ENCODE measurements around the gene DENND1A.
"Not testable (repeated sequence)": the region's sequence is repeated elsewhere in the genome, so short reads cannot be mapped to it uniquely, and the experiment has no call there.

The DENND1A gene

GRCh38 chr9:123637606-123637944, 292.4 kb downstream of the DENND1A start:
- no peaks in the 10 kb centered on the region for H3K27me3 ChIP-seq (ENCODE audit: control insufficient read depth, insufficient read depth, low read length)
- H3K9ac ChIP-seq (ENCODE audit: low read depth, low read length): no peak overlapping the region
- H3K4me3 ChIP-seq (ENCODE audit: low read depth, low read length): no peak overlapping the region
- no peaks in the 10 kb centered on the region for H3K9me3 ChIP-seq (ENCODE audit: control insufficient read depth, insufficient read depth, low read length)
- H3K36me3 ChIP-seq (ENCODE audit: control insufficient read depth, insufficient read depth, low read length): no peaks in the 10 kb centered on the region
- H3K4me1 ChIP-seq (ENCODE audit: control insufficient read depth, insufficient read depth, low read length): peaks cover 2% of the 10 kb centered on the region; the same call in 1 of the 2 replicates
- no peak overlapping the region for H3K27ac ChIP-seq (ENCODE audit: low read depth, low read length)

- not testable (repeated sequence) for H3K27ac ChIP-seq (ENCODE audit: low read depth, low read length); H3K27me3 ChIP-seq (ENCODE audit: control insufficient read depth, insufficient read depth, low read length); H3K9ac ChIP-seq (ENCODE audit: low read depth, low read length); H3K4me1 ChIP-seq (ENCODE audit: control insufficient read depth, insufficient read depth, low read length); H3K36me3 ChIP-seq (ENCODE audit: control insufficient read depth, insufficient read depth, low read length); H3K4me3 ChIP-seq (ENCODE audit: low read depth, low read length); H3K9me3 ChIP-seq (ENCODE audit: control insufficient read depth, insufficient read depth, low read length)
Observed at GRCh38 chr9:123636805-123637204, 293.1 kb downstream of the DENND1A start.

GRCh38 chr9:123631862-123632261, 298.1 kb downstream of the DENND1A start:
- no peaks in the 10 kb centered on the region for H3K27me3 ChIP-seq (ENCODE audit: control insufficient read depth, insufficient read depth, low read length)
- H3K4me1 ChIP-seq (ENCODE audit: control insufficient read depth, insufficient read depth, low read length): no peaks in the 10 kb centered on the region
- H3K4me3 ChIP-seq (ENCODE audit: low read depth, low read length): no peak overlapping the region
- H3K9me3 ChIP-seq (ENCODE audit: control insufficient read depth, insufficient read depth, low read length): no peaks in the 10 kb centered on the region
- no peaks in the 10 kb centered on the region for H3K36me3 ChIP-seq (ENCODE audit: control insufficient read depth, insufficient read depth, low read length)
- no peak overlapping the region for H3K27ac ChIP-seq (ENCODE audit: low read depth, low read length)
- no peak overlapping the region for H3K9ac ChIP-seq (ENCODE audit: low read depth, low read length)

- no peak overlapping the region for H3K9ac ChIP-seq (ENCODE audit: low read depth, low read length)
- no peaks in the 10 kb centered on the region for H3K9me3 ChIP-seq (ENCODE audit: control insufficient read depth, insufficient read depth, low read length)
Observed at GRCh38 chr9:123630233-123630632, 299.7 kb downstream of the DENND1A start.

GRCh38 chr9:123629531-123629930, 300.4 kb downstream of the DENND1A start:
- H3K27ac ChIP-seq (ENCODE audit: low read depth, low read length): no peak overlapping the region

More at GRCh38 chr9:123630233-123630632, 299.7 kb downstream of the DENND1A start:
- Histone ChIP-seq H3K27me3 (ENCODE audit: control insufficient read depth, insufficient read depth, low read length) (no peaks in the 10 kb centered on the region), H3K4me1 (ENCODE audit: control insufficient read depth, insufficient read depth, low read length) (no peaks in the 10 kb centered on the region), H3K27ac (ENCODE audit: low read depth, low read length) (no peak overlapping the region), H3K4me3 (ENCODE audit: low read depth, low read length) (no peak overlapping the region), H3K36me3 (ENCODE audit: control insufficient read depth, insufficient read depth, low read length) (no peaks in the 10 kb centered on the region)

GRCh38 chr9:123622711-123623241, 307.1 kb downstream of the DENND1A start:
- H3K36me3 ChIP-seq (ENCODE audit: control insufficient read depth, insufficient read depth, low read length): no peaks in the 10 kb centered on the region
- H3K9me3 ChIP-seq (ENCODE audit: control insufficient read depth, insufficient read depth, low read length): no peaks in the 10 kb centered on the region
- no peaks in the 10 kb centered on the region; the same call in 1 of the 2 replicates for H3K27me3 ChIP-seq (ENCODE audit: control insufficient read depth, insufficient read depth, low read length)
- H3K4me1 ChIP-seq (ENCODE audit: control insufficient read depth, insufficient read depth, low read length): peaks cover 17% of the 10 kb centered on the region
- H3K27ac ChIP-seq (ENCODE audit: low read depth, low read length): no peak overlapping the region
- no peak overlapping the region for H3K4me3 ChIP-seq (ENCODE audit: low read depth, low read length)
- H3K9ac ChIP-seq (ENCODE audit: low read depth, low read length): no peak overlapping the region

More at GRCh38 chr9:123629531-123629930, 300.4 kb downstream of the DENND1A start:
- Histone ChIP-seq H3K36me3 (ENCODE audit: control insufficient read depth, insufficient read depth, low read length) (no peaks in the 10 kb centered on the region), H3K4me1 (ENCODE audit: control insufficient read depth, insufficient read depth, low read length) (peaks cover under 1% of the 10 kb centered on the region; the same call in 1 of the 2 replicates), H3K9ac (ENCODE audit: low read depth, low read length) (no peak overlapping the region), H3K9me3 (ENCODE audit: control insufficient read depth, insufficient read depth, low read length) (no peaks in the 10 kb centered on the region), H3K4me3 (ENCODE audit: low read depth, low read length) (no peak overlapping the region), H3K27me3 (ENCODE audit: control insufficient read depth, insufficient read depth, low read length) (no peaks in the 10 kb centered on the region)

- Histone ChIP-seq H3K9ac (ENCODE audit: low read depth, low read length) (no peak overlapping the region), H3K27me3 (ENCODE audit: control insufficient read depth, insufficient read depth, low read length) (no peaks in the 10 kb centered on the region; the same call in 1 of the 2 replicates), H3K36me3 (ENCODE audit: control insufficient read depth, insufficient read depth, low read length) (no peaks in the 10 kb centered on the region), H3K27ac (ENCODE audit: low read depth, low read length) (no peak overlapping the region), H3K4me3 (ENCODE audit: low read depth, low read length) (no peak overlapping the region), H3K4me1 (ENCODE audit: control insufficient read depth, insufficient read depth, low read length) (peaks cover 32% of the 10 kb centered on the region), H3K9me3 (ENCODE audit: control insufficient read depth, insufficient read depth, low read length) (no peaks in the 10 kb centered on the region)
Observed at GRCh38 chr9:123620239-123620638, 309.7 kb downstream of the DENND1A start.

GRCh38 chr9:123617952-123618678, 311.8 kb downstream of the DENND1A start:
- Histone ChIP-seq H3K27me3 (ENCODE audit: control insufficient read depth, insufficient read depth, low read length) (peaks cover 2% of the 10 kb centered on the region; the same call in 1 of the 2 replicates), H3K9me3 (ENCODE audit: control insufficient read depth, insufficient read depth, low read length) (no peaks in the 10 kb centered on the region), H3K4me1 (ENCODE audit: control insufficient read depth, insufficient read depth, low read length) (peaks cover 31% of the 10 kb centered on the region), H3K27ac (ENCODE audit: low read depth, low read length) (no peak overlapping the region), H3K4me3 (ENCODE audit: low read depth, low read length) (no peak overlapping the region), H3K9ac (ENCODE audit: low read depth, low read length) (no peak overlapping the region), H3K36me3 (ENCODE audit: control insufficient read depth, insufficient read depth, low read length) (no peaks in the 10 kb centered on the region)

- peaks cover 2% of the 10 kb centered on the region; the same call in 1 of the 2 replicates for H3K27me3 ChIP-seq (ENCODE audit: control insufficient read depth, insufficient read depth, low read length)
- H3K27ac ChIP-seq (ENCODE audit: low read depth, low read length): no peak overlapping the region
- peaks cover 24% of the 10 kb centered on the region for H3K4me1 ChIP-seq (ENCODE audit: control insufficient read depth, insufficient read depth, low read length)
- no peak overlapping the region for H3K9ac ChIP-seq (ENCODE audit: low read depth, low read length)
- no peak overlapping the region for H3K4me3 ChIP-seq (ENCODE audit: low read depth, low read length)
- H3K36me3 ChIP-seq (ENCODE audit: control insufficient read depth, insufficient read depth, low read length): no peaks in the 10 kb centered on the region
- H3K9me3 ChIP-seq (ENCODE audit: control insufficient read depth, insufficient read depth, low read length): no peaks in the 10 kb centered on the region
Observed at GRCh38 chr9:123617286-123617685, 312.6 kb downstream of the DENND1A start.

GRCh38 chr9:123616707-123617106, 313.2 kb downstream of the DENND1A start:
- Histone ChIP-seq H3K27ac (ENCODE audit: low read depth, low read length) (no peak overlapping the region), H3K27me3 (ENCODE audit: control insufficient read depth, insufficient read depth, low read length) (peaks cover 2% of the 10 kb centered on the region; the same call in 1 of the 2 replicates), H3K4me3 (ENCODE audit: low read depth, low read length) (no peak overlapping the region), H3K9me3 (ENCODE audit: control insufficient read depth, insufficient read depth, low read length) (no peaks in the 10 kb centered on the region), H3K4me1 (ENCODE audit: control insufficient read depth, insufficient read depth, low read length) (peaks cover 24% of the 10 kb centered on the region), H3K9ac (ENCODE audit: low read depth, low read length) (no peak overlapping the region), H3K36me3 (ENCODE audit: control insufficient read depth, insufficient read depth, low read length) (no peaks in the 10 kb centered on the region)

GRCh38 chr9:123615381-123615780, 314.5 kb downstream of the DENND1A start:
- Histone ChIP-seq H3K27me3 (ENCODE audit: control insufficient read depth, insufficient read depth, low read length) (peaks cover 2% of the 10 kb centered on the region; the same call in 1 of the 2 replicates), H3K4me1 (ENCODE audit: control insufficient read depth, insufficient read depth, low read length) (peaks cover 24% of the 10 kb centered on the region), H3K36me3 (ENCODE audit: control insufficient read depth, insufficient read depth, low read length) (no peaks in the 10 kb centered on the region)

More at GRCh38 chr9:123615381-123615780, 314.5 kb downstream of the DENND1A start:
- no peak overlapping the region for H3K27ac ChIP-seq (ENCODE audit: low read depth, low read length)
- H3K9me3 ChIP-seq (ENCODE audit: control insufficient read depth, insufficient read depth, low read length): no peaks in the 10 kb centered on the region
- no peak overlapping the region for H3K9ac ChIP-seq (ENCODE audit: low read depth, low read length)
- no peak overlapping the region for H3K4me3 ChIP-seq (ENCODE audit: low read depth, low read length)

All from HUES48 (cell line).